ENCODE results near the gene FRAS1.

- TF ChIP-seq CTCF (conservative IDR thresholded peaks at IDR 0.05 in 1 of 2, IDR thresholded peaks at IDR 0.05 in 1 of 2; ENCODE audit: low read depth in 1 of 2, low read length in 2 of 2) (no peak), EZH2 (IDR thresholded peaks at IDR 0.05; ENCODE audit: low read length, missing control alignments) (no peak)
Observed at GRCh38 chr4:78186597-78187543, 129.7 kb downstream of the FRAS1 start.

Data from fibroblast of lung (primary cell).